Neuronal stem cell (in vitro differentiated cells): Measurements from ENCODE around the gene C16orf95.

ENCODE experiments used
- DNase-seq: peaks from one replicate; pipeline ENCODE4 v3.0.0-alpha.2; 2013; ENCODE audit warnings: low spot score
- H2AFZ ChIP-seq: one replicate; pipeline ENCODE4 v1.6.1; 2013; ENCODE audit warnings: mild to moderate bottlenecking, low read length, inconsistent platforms
- H2AK5ac ChIP-seq: 2 replicates; pipeline ENCODE4 v1.6.1; 2013; ENCODE audit warnings: low read depth, mild to moderate bottlenecking, inconsistent platforms, low read length, moderate library complexity, mixed read lengths
- H2BK120ac ChIP-seq: 2 replicates; pipeline ENCODE4 v1.6.1; 2013; ENCODE audit warnings: low read depth, mild to moderate bottlenecking, inconsistent platforms, low read length, moderate library complexity, mixed read lengths
- H2BK12ac ChIP-seq: one replicate; pipeline ENCODE4 v1.6.1; 2013; ENCODE audit warnings: low read length, inconsistent platforms
- H2BK15ac ChIP-seq: 2 replicates; pipeline ENCODE4 v1.6.1; 2013; ENCODE audit warnings: mild to moderate bottlenecking, low read length, inconsistent platforms, mixed read lengths
- H2BK5ac ChIP-seq: one replicate; pipeline ENCODE4 v1.6.1; 2013; ENCODE audit warnings: inconsistent platforms, mild to moderate bottlenecking, low read length, moderate library complexity
- H3K14ac ChIP-seq: one replicate; pipeline ENCODE4 v1.6.1; 2013; ENCODE audit warnings: low read length, inconsistent platforms
- H3K18ac ChIP-seq: 2 replicates; pipeline ENCODE4 v1.6.1; 2013; ENCODE audit warnings: low read length, inconsistent platforms
- H3K23ac ChIP-seq: 2 replicates; pipeline ENCODE4 v1.6.1; 2013; ENCODE audit warnings: low read depth, mild to moderate bottlenecking, mixed read lengths, low read length, inconsistent platforms; ENCODE audit not compliant: poor library complexity
- H3K27ac ChIP-seq: replicated peaks from 3 replicates; pipeline ENCODE4 v1.5.1; 2013; ENCODE audit warnings: low read length, inconsistent platforms
- H3K27me3 ChIP-seq, 3 experiments: 2 replicates each; pipeline ENCODE4 v1.6.1; 2013; ENCODE audit warnings: low read length in 3 of 3, mild to moderate bottlenecking in 2 of 3, inconsistent platforms in 1 of 3, low read depth in 1 of 3, mixed read lengths in 1 of 3, moderate library complexity in 1 of 3; ENCODE audit not compliant: control insufficient read depth in 3 of 3, insufficient read depth in 3 of 3
- H3K36me3 ChIP-seq, 2 donors: replicated peaks in 1 of 2; 2 replicates each; pipeline ENCODE4 v1.6.1; 2013; ENCODE audit warnings: low read length in 2 of 2; ENCODE audit not compliant: control insufficient read depth in 2 of 2, insufficient read depth in 2 of 2
- H3K4ac ChIP-seq: 2 replicates; pipeline ENCODE4 v1.6.1; 2013; ENCODE audit warnings: inconsistent platforms, mild to moderate bottlenecking, low read length, moderate library complexity
- H3K4me1 ChIP-seq, 2 donors: 1 replicate in 1 of 2; 2 replicates in 1 of 2; pipeline ENCODE4 v1.6.1; 2013; ENCODE audit warnings: low read length in 2 of 2, low read depth in 1 of 2; ENCODE audit not compliant: control insufficient read depth in 2 of 2, insufficient read depth in 1 of 2
- H3K4me2 ChIP-seq: one replicate; pipeline ENCODE4 v1.6.1; 2013; ENCODE audit warnings: mild to moderate bottlenecking, low read length, inconsistent platforms; ENCODE audit not compliant: insufficient read depth, poor library complexity, severe bottlenecking
- H3K4me3 ChIP-seq, 2 donors: 2 replicates each; pipeline ENCODE4 v1.5.1; 2013; ENCODE audit warnings: low read length in 2 of 2, mild to moderate bottlenecking in 2 of 2, inconsistent platforms in 1 of 2, moderate library complexity in 1 of 2
- H3K79me1 ChIP-seq: one replicate; pipeline ENCODE4 v1.6.1; 2013; ENCODE audit warnings: low read depth, mild to moderate bottlenecking, inconsistent platforms, low read length, moderate library complexity
- H3K9ac ChIP-seq: one replicate; pipeline ENCODE4 v1.6.1; 2013; ENCODE audit warnings: mild to moderate bottlenecking, low read depth, low read length, inconsistent platforms; ENCODE audit not compliant: poor library complexity
- H3K9me3 ChIP-seq, 2 donors: replicated peaks in 1 of 2; 2 replicates each; pipeline versions ENCODE3 to v1.6.1; 2013; ENCODE audit warnings: low read length in 2 of 2, mild to moderate bottlenecking in 2 of 2, inconsistent platforms in 1 of 2, low read depth in 1 of 2, mixed read lengths in 1 of 2, moderate library complexity in 1 of 2; ENCODE audit not compliant: control insufficient read depth in 2 of 2, insufficient read depth in 1 of 2
- H4K8ac ChIP-seq: one replicate; pipeline ENCODE4 v1.6.1; 2013; ENCODE audit warnings: low read depth, mild to moderate bottlenecking, inconsistent platforms, low read length, moderate library complexity
- H4K91ac ChIP-seq: one replicate; pipeline ENCODE4 v1.6.1; 2013; ENCODE audit warnings: low read length, low read depth, mild to moderate bottlenecking, inconsistent platforms; ENCODE audit not compliant: poor library complexity
- WGBS, 2 donors: extraction: QIAGEN DNeasy Blood & Tissue Kit; methylation state at CpG; one replicate each; pipeline ENCODE4 v1.1.7; 2013; ENCODE audit warnings: missing lambda C conversion rate in 2 of 2, mixed read lengths in 1 of 2; ENCODE audit not compliant: insufficient read length in 2 of 2, insufficient replicate concordance in 1 of 2; ENCODE audit errors: extremely low coverage in 2 of 2; 5-methylcytosine and 5-hydroxymethylcytosine counted together

The C16orf95 gene

GRCh38 chr16:87310610-87311009 is 6.6 kb downstream of the C16orf95 start:
- no peak for DNase-seq
- no CpG with 5 or more reads among the region's 7 CpGs for WGBS, 2 donors

GRCh38 chr16:87309620-87310525 is 7.3 kb downstream of the C16orf95 start:
- no peak overlapping the region for H3K23ac ChIP-seq
- peaks cover 0 to 5% of the 10 kb centered on the region in 2 donors for H3K4me1 ChIP-seq
- H2AK5ac ChIP-seq = no peak overlapping the region
- peaks cover 0 to 3% of the 10 kb centered on the region in 2 donors for H3K9me3 ChIP-seq
- no peak overlapping the region for H3K4ac ChIP-seq
- no peaks in the 10 kb centered on the region for H3K36me3 ChIP-seq
- H2AFZ ChIP-seq = no peak overlapping the region
- H4K91ac ChIP-seq = no peak overlapping the region
- no peak overlapping the region for H2BK12ac ChIP-seq
- H2BK15ac ChIP-seq = no peak overlapping the region
- no CpG with 5 or more reads among the region's 5 CpGs for WGBS, 2 donors
- no peak overlapping the region for H2BK120ac ChIP-seq
- no peak overlapping the region for H3K27ac ChIP-seq
- no peak for DNase-seq
- no peak overlapping the region for H3K18ac ChIP-seq
- no peak overlapping the region for H3K9ac ChIP-seq
- no peaks in the 10 kb centered on the region for H3K79me1 ChIP-seq
- no peak overlapping the region for H2BK5ac ChIP-seq
- H3K14ac ChIP-seq = no peak overlapping the region
- no peak overlapping the region for H3K4me3 ChIP-seq
- H4K8ac ChIP-seq = no peak overlapping the region
- no peaks in the 10 kb centered on the region for H3K27me3 ChIP-seq
- H3K4me2 ChIP-seq = no peak overlapping the region

More at GRCh38 chr16:87310610-87311009, 6.6 kb downstream of the C16orf95 start:
- no peak overlapping the region for H3K27ac ChIP-seq
- H3K14ac ChIP-seq = peak overlapping the region; percentile 76
- H2BK5ac ChIP-seq = no peak overlapping the region
- H3K18ac ChIP-seq = peak overlapping the region; percentile 49
- H3K4me1 ChIP-seq = peaks cover 0 to 5% of the 10 kb centered on the region in 2 donors
- H3K79me1 ChIP-seq = no peaks in the 10 kb centered on the region
- H3K9ac ChIP-seq = peak overlapping the region; percentile 50
- no peak overlapping the region for H3K4ac ChIP-seq
- no peak overlapping the region for H3K23ac ChIP-seq
- H2AFZ ChIP-seq = no peak overlapping the region
- H4K8ac ChIP-seq = no peak overlapping the region
- peak overlapping the region; percentile 72 for H2AK5ac ChIP-seq
- no peak overlapping the region for H2BK12ac ChIP-seq
- H3K4me2 ChIP-seq = no peak overlapping the region
- H3K9me3 ChIP-seq = peaks cover 0 to 3% of the 10 kb centered on the region in 2 donors
- peak overlapping the region; percentile 25 for H2BK15ac ChIP-seq
- H2BK120ac ChIP-seq = peak overlapping the region; percentile 47
- H3K27me3 ChIP-seq = no peaks in the 10 kb centered on the region
- H3K4me3 ChIP-seq = peak overlapping the region in 1 of 2 donors; percentile 41
- no peaks in the 10 kb centered on the region for H3K36me3 ChIP-seq
- H4K91ac ChIP-seq = no peak overlapping the region

GRCh38 chr16:87308826-87309225 is 8.4 kb downstream of the C16orf95 start:
- Histone ChIP-seq H3K4me2 (no peak overlapping the region), H2BK15ac (no peak overlapping the region), H4K8ac (no peak overlapping the region)

GRCh38 chr16:87306516-87306915 is 10.7 kb downstream of the C16orf95 start:
- Histone ChIP-seq H3K79me1 (no peaks in the 10 kb centered on the region), H2BK12ac (no peak overlapping the region), H2BK15ac (no peak overlapping the region), H4K8ac (no peak overlapping the region), H3K27ac (no peak overlapping the region), H3K9ac (no peak overlapping the region), H3K4me3 (no peak overlapping the region), H3K27me3 (no peaks in the 10 kb centered on the region), H4K91ac (no peak overlapping the region), H2BK5ac (no peak overlapping the region), H2AK5ac (no peak overlapping the region), H3K4ac (no peak overlapping the region), H2AFZ (no peak overlapping the region), H3K4me2 (no peak overlapping the region), H3K9me3 (peaks cover 0 to 3% of the 10 kb centered on the region in 2 donors), H3K18ac (no peak overlapping the region), H3K14ac (no peak overlapping the region), H2BK120ac (no peak overlapping the region), H3K36me3 (peaks cover 0 to 3% of the 10 kb centered on the region in 2 donors), H3K23ac (no peak overlapping the region), H3K4me1 (peaks cover 0 to 5% of the 10 kb centered on the region in 2 donors)
- DNase-seq = no peak
- WGBS, 2 donors = no CpG with 5 or more reads among the region's 3 CpGs

More at GRCh38 chr16:87308826-87309225, 8.4 kb downstream of the C16orf95 start:
- no peak overlapping the region for H3K9ac ChIP-seq
- no peak overlapping the region for H3K18ac ChIP-seq
- H3K23ac ChIP-seq = no peak overlapping the region
- no peak overlapping the region for H2BK120ac ChIP-seq
- no peak overlapping the region for H2AFZ ChIP-seq
- DNase-seq = no peak
- H2BK12ac ChIP-seq = no peak overlapping the region
- no peak overlapping the region for H3K14ac ChIP-seq
- H2AK5ac ChIP-seq = no peak overlapping the region
- no peak overlapping the region for H2BK5ac ChIP-seq
- peaks cover 0 to 5% of the 10 kb centered on the region in 2 donors for H3K4me1 ChIP-seq
- H3K4me3 ChIP-seq = no peak overlapping the region
- H3K36me3 ChIP-seq = no peaks in the 10 kb centered on the region
- peaks cover 0 to 3% of the 10 kb centered on the region in 2 donors for H3K9me3 ChIP-seq
- no peak overlapping the region for H3K4ac ChIP-seq
- no CpG with 5 or more reads among the region's 4 CpGs for WGBS, 2 donors
- H4K91ac ChIP-seq = no peak overlapping the region
- no peaks in the 10 kb centered on the region for H3K27me3 ChIP-seq
- no peaks in the 10 kb centered on the region for H3K79me1 ChIP-seq
- H3K27ac ChIP-seq = no peak overlapping the region
